GM13977 (cell line): ENCODE results near the gene SETBP1.

ENCODE experiments used
- DNase-seq: peaks from one replicate; pipeline ENCODE4 v3.0.0; 2012; ENCODE audit warnings: low spot score
- CTCF ChIP-seq: IDR thresholded peaks from 2 replicates; pipeline ENCODE4 v1.5.1; 2012; ENCODE audit warnings: mild to moderate bottlenecking, control low read depth; ENCODE audit not compliant: insufficient read depth; ENCODE audit errors: extremely low read depth, missing control alignments
- in situ Hi-C: fragments of 300-500 bp; cut with MboI; formaldehyde crosslinking; loops from one replicate; pipeline ENCODE4 v1.12.0; 2022; ENCODE audit warnings: low sequenced_read_pairs, low pct_unique_long_range_greater_than_20kb, mixed read lengths, inconsistent platforms; ENCODE audit not compliant: unreplicated experiment

The SETBP1 gene

GRCh38 chr18:44732238-44732563 lies 51.5 kb downstream of the SETBP1 start:
- DNase-seq = no peak
- no peak for TF ChIP-seq CTCF
- in situ Hi-C loops = no loop called here

- no peak for DNase-seq
- TF ChIP-seq CTCF = no peak
- in situ Hi-C loops = no loop called here
Measured at GRCh38 chr18:44732599-44732998, 51.9 kb downstream of the SETBP1 start.

GRCh38 chr18:44733069-44733753 lies 52.5 kb downstream of the SETBP1 start:
- no peak for DNase-seq
- in situ Hi-C loops = no loop called here
- no peak for TF ChIP-seq CTCF

- no peak for TF ChIP-seq CTCF
- DNase-seq = no peak
- in situ Hi-C loops = no loop called here
Measured at GRCh38 chr18:44733754-44734465, 53.2 kb downstream of the SETBP1 start.

- in situ Hi-C loops = no loop called here
- DNase-seq = no peak
- no peak for TF ChIP-seq CTCF
Measured at GRCh38 chr18:44735096-44735495, 54.4 kb downstream of the SETBP1 start.

GRCh38 chr18:44736664-44737380 lies 56.1 kb downstream of the SETBP1 start:
- DNase-seq = no peak
- in situ Hi-C loops = no loop called here
- TF ChIP-seq CTCF = no peak
